ENCODE data around the gene GPR15LG. TPM values are rescaled to one million over a fixed set of nuclear protein-coding genes. Genes with fewer than 3 reads are reported as not detected.

The GPR15LG gene
- total RNA-seq, 4 donors from 2014 or later, result not detected

DNA sequence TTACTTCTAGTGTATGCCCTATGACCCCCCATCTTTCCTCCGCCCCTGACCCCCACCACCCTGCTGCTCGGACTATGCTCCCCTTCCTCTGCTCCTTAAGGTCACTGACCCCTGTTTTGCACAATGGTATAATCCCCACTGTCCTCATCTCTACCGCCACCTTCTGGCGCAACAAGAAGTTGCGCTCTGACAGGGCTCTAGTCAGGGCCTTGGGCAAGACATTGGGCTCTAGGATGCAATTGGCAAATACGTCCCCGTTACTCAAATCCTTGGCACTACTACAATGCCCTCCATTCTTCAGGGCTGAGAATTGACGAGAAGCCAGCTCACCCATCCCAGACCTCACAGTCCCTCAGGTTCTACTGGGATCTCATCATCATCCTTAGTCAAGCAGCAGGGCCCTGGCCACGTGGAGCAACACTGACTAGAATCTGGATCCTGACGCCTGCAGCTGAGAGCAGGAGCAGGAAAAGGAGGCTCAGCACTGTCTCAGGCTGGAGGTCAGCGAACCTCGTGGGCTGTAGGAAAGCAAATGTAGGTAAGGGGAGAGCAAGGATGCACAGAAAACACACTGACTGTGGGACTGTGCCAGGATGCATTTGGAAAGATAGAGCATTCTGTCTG is 41.1 kb downstream of the GPR15LG start:
- WGBS, result 43% methylated on average over 12 of the region's 12 CpGs
- DNase-seq (ENCODE audit: extremely low spot score), result no peak
- peaks cover 0 to 15% (median 0%) of the 10 kb centered on the region in 4 donors for H3K27me3 ChIP-seq
- no peaks in the 10 kb centered on the region for H3K9me3 ChIP-seq
- H3K36me3 ChIP-seq, result no peaks in the 10 kb centered on the region
- no peak overlapping the region for H3K27ac ChIP-seq (replicated peaks in 1 of 4)
- no peak overlapping the region for H3K4me3 ChIP-seq
- TF ChIP-seq, protein P1, sequence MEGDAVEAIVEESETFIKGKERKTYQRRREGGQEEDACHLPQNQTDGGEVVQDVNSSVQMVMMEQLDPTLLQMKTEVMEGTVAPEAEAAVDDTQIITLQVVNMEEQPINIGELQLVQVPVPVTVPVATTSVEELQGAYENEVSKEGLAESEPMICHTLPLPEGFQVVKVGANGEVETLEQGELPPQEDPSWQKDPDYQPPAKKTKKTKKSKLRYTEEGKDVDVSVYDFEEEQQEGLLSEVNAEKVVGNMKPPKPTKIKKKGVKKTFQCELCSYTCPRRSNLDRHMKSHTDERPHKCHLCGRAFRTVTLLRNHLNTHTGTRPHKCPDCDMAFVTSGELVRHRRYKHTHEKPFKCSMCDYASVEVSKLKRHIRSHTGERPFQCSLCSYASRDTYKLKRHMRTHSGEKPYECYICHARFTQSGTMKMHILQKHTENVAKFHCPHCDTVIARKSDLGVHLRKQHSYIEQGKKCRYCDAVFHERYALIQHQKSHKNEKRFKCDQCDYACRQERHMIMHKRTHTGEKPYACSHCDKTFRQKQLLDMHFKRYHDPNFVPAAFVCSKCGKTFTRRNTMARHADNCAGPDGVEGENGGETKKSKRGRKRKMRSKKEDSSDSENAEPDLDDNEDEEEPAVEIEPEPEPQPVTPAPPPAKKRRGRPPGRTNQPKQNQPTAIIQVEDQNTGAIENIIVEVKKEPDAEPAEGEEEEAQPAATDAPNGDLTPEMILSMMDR (IDR thresholded peaks at IDR 0.05), result no peak
- TF ChIP-seq POLR2AphosphoS5 (IDR thresholded peaks at IDR 0.05) (no peak), EP300 (IDR thresholded peaks at IDR 0.05) (no peak), POLR2A (IDR thresholded peaks at IDR 0.05; ENCODE audit: low read depth) (no peak)
- intact Hi-C loops (cut with DNase I), result no loop called here
- no peaks in the 10 kb centered on the region for H3K4me1 ChIP-seq

DNA sequence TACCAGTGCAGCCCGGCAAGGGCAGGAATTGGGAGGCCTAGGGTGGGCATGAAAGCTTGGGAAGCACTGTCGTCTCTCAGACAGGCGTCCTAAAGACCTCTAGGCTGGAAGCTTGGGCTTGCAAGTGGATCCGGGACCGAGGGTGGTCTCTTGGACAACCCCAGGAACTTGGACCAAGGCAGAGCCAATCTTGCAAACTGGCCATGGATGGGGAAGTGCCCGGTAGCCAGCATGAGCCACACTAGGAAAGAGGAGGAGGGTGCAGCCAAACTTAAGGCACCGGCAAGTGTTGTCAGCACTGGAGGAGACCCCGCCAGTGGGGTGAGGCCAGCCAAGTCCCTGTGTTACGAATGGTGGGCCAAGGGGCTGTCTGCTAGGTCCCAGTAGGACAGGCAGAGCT is 43.2 kb downstream of the GPR15LG start:
- Histone ChIP-seq H3K4me3 (no peak overlapping the region), H3K27me3 (peaks cover 0 to 18% (median 0%) of the 10 kb centered on the region in 4 donors), H3K27ac (replicated peaks in 1 of 4) (no peak overlapping the region), H3K9me3 (no peaks in the 10 kb centered on the region), H3K4me1 (no peaks in the 10 kb centered on the region), H3K36me3 (no peaks in the 10 kb centered on the region)
- WGBS, result 98% methylated on average over 8 of the region's 9 CpGs
- TF ChIP-seq POLR2AphosphoS5 (IDR thresholded peaks at IDR 0.05), result no peak
- no peak for TF ChIP-seq EP300 (IDR thresholded peaks at IDR 0.05)
- no peak for TF ChIP-seq POLR2A (IDR thresholded peaks at IDR 0.05; ENCODE audit: low read depth)
- TF ChIP-seq, protein P1 (IDR thresholded peaks at IDR 0.05), result no peak
- intact Hi-C loops (cut with DNase I), result no loop called here
- no peak for DNase-seq (ENCODE audit: extremely low spot score)

DNA sequence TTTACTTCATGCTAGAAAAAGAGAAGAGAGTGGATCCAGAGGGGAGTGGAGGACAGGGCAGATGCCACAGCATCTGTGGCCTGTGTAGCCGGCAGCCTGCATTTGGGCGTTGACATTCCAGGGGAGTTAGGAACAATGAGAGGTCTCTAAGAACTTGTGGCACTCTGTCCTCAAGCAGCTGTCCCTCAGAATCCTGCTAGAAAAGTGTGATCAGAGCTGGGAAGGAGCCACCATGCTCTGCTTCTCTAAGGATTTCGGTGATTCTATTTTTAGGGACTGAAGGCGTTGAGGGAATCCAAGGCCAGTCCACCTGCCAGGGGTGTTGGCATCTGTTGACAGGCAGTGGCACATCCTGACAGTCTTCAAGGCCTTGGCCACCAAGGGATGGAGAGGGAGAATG is 44.1 kb downstream of the GPR15LG start:
- intact Hi-C loops (cut with DNase I), result no loop called here
- no peak overlapping the region for H3K27ac ChIP-seq (replicated peaks in 1 of 4)
- no peaks in the 10 kb centered on the region for H3K36me3 ChIP-seq
- no peak for DNase-seq (ENCODE audit: extremely low spot score)
- H3K27me3 ChIP-seq, result peaks cover 0 to 21% (median 0%) of the 10 kb centered on the region in 4 donors
- no peak for TF ChIP-seq EP300 (IDR thresholded peaks at IDR 0.05)
- TF ChIP-seq POLR2A (IDR thresholded peaks at IDR 0.05; ENCODE audit: low read depth), result no peak
- TF ChIP-seq, protein P1 (IDR thresholded peaks at IDR 0.05), result no peak
- H3K9me3 ChIP-seq, result no peaks in the 10 kb centered on the region
- no peaks in the 10 kb centered on the region for H3K4me1 ChIP-seq
- H3K4me3 ChIP-seq, result no peak overlapping the region
- WGBS, result 92% methylated on average over 4 of the region's 4 CpGs

DNA sequence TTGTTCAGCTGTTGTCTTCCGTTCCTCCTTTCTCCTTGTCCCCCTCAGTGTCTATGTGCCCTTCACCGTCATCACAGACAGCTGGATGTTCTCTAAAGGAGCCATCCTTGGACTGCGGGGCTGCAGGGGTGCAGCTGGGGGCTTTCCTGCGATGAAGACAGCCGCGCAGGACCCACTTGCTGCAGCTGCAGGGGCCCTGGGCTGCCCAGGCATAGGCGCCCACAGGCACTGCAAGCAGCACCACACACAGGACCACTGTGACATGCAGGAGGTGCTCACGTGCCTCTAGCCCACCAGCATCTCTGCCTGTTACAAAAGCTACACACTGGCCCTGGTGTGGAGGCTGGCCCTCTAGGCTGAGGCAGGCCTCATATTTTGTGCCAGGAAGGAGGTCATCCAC is 48.3 kb downstream of the GPR15LG start:
- no peaks in the 10 kb centered on the region for H3K4me1 ChIP-seq
- H3K4me3 ChIP-seq, result no peak overlapping the region
- intact Hi-C loops (cut with DNase I), result no loop called here
- H3K9me3 ChIP-seq, result no peaks in the 10 kb centered on the region
- H3K27ac ChIP-seq (replicated peaks in 1 of 4), result no peak overlapping the region
- WGBS, result 84% methylated on average over 8 of the region's 8 CpGs
- TF ChIP-seq EP300 (IDR thresholded peaks at IDR 0.05), result no peak
- no peak for TF ChIP-seq POLR2A (IDR thresholded peaks at IDR 0.05; ENCODE audit: low read depth)
- TF ChIP-seq POLR2AphosphoS5 (IDR thresholded peaks at IDR 0.05), result no peak
- TF ChIP-seq, protein P1 (IDR thresholded peaks at IDR 0.05), result no peak
- no peaks in the 10 kb centered on the region for H3K36me3 ChIP-seq
- DNase-seq (ENCODE audit: extremely low spot score), result no peak
- H3K27me3 ChIP-seq, result peaks cover 0 to 21% (median 0%) of the 10 kb centered on the region in 4 donors

Measured in esophagus muscularis mucosa (tissue), 4 donors.